ENCODE data around the gene CYP26A1.

CYP26A1 gene

GRCh38 chr10:93073539-93074146 lies at the start of gene CYP26A1:
Gene CYP26A1 (plus strand): TSS chr10:93073893. CDS start chr10:93073935, 42 bp downstream.
- 0 out of 2 replicates have a peak, but pooled peaks have one; percentile 9 for TF ChIP-seq CTCF (IDR thresholded peaks at IDR 0.05)

DNA sequence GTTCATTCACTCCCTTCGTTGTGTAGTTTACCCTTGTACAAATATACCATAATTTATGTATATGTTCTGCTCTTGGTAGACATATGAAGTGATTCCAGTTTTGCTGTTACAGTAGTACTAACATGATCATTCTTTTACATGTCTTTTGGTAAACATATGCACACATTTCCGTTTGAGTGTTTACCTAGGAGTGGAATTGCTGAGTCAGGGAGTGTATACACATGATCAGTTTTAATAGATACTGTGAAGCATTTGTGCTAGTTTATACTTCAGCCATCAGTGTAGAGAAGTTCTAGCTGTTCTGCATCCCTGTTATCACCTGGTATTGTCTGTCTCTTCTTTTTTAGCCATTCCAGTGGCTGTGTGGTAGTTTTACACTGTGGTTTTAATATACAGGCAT lies 47.6 kb upstream of the CYP26A1 start:
- no peak for TF ChIP-seq CTCF (IDR thresholded peaks at IDR 0.05)

DNA sequence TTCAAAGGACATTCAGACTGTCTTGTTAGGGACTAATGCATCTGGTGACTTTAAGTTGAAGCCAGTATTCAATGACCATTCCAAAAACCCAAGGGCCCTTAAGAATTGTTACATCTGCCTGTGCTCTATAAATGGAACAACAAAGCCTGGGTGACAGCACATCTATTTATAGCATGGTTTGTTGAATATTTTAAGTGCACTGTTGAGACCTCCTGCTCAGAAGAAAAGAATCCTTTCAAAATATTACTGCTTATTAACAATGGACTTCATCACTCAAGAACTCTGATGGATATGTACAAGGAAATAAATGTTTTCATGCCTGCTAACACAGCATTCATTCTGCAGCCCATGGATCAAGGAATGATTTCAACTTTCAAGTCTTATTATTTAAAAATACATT lies 46.2 kb upstream of the CYP26A1 start:
- TF ChIP-seq CTCF (IDR thresholded peaks at IDR 0.05): no peak

DNA sequence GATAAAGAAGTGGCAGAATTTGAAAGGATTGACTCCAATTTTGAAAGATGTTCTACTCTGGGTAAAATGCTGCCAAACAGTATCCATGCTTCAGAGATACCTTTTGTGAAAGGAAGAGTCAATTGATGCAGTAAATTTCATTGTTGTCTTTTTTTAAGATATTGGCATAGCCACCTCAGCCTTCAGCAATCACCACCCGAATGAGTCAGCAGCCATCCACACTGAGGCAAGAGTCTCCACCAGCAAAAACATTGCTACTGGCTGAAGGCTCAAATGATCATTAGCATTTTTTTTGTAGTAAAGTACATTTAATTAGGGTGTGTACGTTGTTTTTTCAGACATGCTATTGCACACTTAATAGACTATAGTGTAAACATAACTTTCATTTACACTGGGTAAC lies 44.8 kb upstream of the CYP26A1 start:
- TF ChIP-seq CTCF (IDR thresholded peaks at IDR 0.05): no peak

- no peak for TF ChIP-seq CTCF (IDR thresholded peaks at IDR 0.05)
These were observed 43.3 kb upstream of the CYP26A1 start for GRCh38 chr10:93030409-93030808.

GRCh38 chr10:93032105-93032808 lies 41.4 kb upstream of the CYP26A1 start:
- no peak for TF ChIP-seq CTCF (IDR thresholded peaks at IDR 0.05)

GRCh38 chr10:93032809-93033137 lies 40.9 kb upstream of the CYP26A1 start:
- no peak for TF ChIP-seq CTCF (IDR thresholded peaks at IDR 0.05)
